ENCODE data around the gene PAX5.

DNA sequence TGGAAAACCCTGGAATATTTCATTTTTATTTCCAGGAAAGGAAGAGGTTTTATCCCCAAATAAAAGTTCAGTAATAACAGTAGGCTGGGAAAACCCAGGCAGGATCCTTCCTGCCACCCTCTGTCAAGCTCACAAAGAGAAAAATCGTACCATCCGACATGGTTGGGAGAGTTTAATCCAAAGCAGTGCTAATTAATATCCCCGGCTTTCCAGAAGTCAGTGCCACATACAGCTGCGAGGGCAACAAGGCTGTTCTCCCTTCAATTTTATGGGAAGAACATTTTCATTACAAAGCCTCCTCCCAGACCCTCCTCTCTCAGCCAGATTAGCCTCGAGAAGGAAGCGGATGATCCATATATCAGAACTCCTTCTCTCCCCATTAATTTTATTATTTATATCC lies 95.5 kb downstream of the PAX5 start:
- no peak for TF ChIP-seq POLR2A (IDR thresholded peaks at IDR 0.05)
- TF ChIP-seq, protein P1, sequence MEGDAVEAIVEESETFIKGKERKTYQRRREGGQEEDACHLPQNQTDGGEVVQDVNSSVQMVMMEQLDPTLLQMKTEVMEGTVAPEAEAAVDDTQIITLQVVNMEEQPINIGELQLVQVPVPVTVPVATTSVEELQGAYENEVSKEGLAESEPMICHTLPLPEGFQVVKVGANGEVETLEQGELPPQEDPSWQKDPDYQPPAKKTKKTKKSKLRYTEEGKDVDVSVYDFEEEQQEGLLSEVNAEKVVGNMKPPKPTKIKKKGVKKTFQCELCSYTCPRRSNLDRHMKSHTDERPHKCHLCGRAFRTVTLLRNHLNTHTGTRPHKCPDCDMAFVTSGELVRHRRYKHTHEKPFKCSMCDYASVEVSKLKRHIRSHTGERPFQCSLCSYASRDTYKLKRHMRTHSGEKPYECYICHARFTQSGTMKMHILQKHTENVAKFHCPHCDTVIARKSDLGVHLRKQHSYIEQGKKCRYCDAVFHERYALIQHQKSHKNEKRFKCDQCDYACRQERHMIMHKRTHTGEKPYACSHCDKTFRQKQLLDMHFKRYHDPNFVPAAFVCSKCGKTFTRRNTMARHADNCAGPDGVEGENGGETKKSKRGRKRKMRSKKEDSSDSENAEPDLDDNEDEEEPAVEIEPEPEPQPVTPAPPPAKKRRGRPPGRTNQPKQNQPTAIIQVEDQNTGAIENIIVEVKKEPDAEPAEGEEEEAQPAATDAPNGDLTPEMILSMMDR (IDR thresholded peaks at IDR 0.05) = no peak

Measured in esophagus squamous epithelium (tissue), 4 donors.